ENCODE measurements around the gene HDAC5.
"Not testable (repeated sequence)": the region's sequence is repeated elsewhere in the genome, so short reads cannot be mapped to it uniquely, and the experiment has no call there.

HDAC5 gene

GRCh38 chr17:44123356-44124117 is at the start of gene HDAC5:
Gene HDAC5, minus strand, starts transcription at chr17:44123641. Its CDS starts 6,126 bp downstream, at chr17:44117515.
- peak; percentile 96 for DNase-seq

- no peak for DNase-seq
Observed at GRCh38 chr17:44171931-44172455, 48.6 kb upstream of the HDAC5 start.

- DNase-seq: no peak
Observed at GRCh38 chr17:44170499-44171201, 47.2 kb upstream of the HDAC5 start, which contains the start of gene ASB16. Gene ASB16, plus strand, starts transcription at chr17:44170704. Its CDS starts 86 bp downstream, at chr17:44170790.

- no peak for DNase-seq
Observed at GRCh38 chr17:44170135-44170498, 46.7 kb upstream of the HDAC5 start.

GRCh38 chr17:44167181-44167861 is 43.9 kb upstream of the HDAC5 start:
- no peak for DNase-seq

GRCh38 chr17:44164476-44164875 is 41.0 kb upstream of the HDAC5 start:
- no peak for DNase-seq

GRCh38 chr17:44159519-44160210 is 36.2 kb upstream of the HDAC5 start:
- peak; percentile 60 for DNase-seq

GRCh38 chr17:44155488-44155887 is 32.0 kb upstream of the HDAC5 start:
- DNase-seq: no peak

- DNase-seq: no peak
Observed at GRCh38 chr17:44152875-44153274, 29.4 kb upstream of the HDAC5 start.

GRCh38 chr17:44149750-44150329 is 26.4 kb upstream of the HDAC5 start:
- no peak for DNase-seq

GRCh38 chr17:44149066-44149465 is 25.6 kb upstream of the HDAC5 start:
- not testable (repeated sequence) for DNase-seq

GRCh38 chr17:44147812-44148211 is 24.4 kb upstream of the HDAC5 start:
- DNase-seq: no peak

- no peak for DNase-seq
Observed at GRCh38 chr17:44146375-44147346, 23.2 kb upstream of the HDAC5 start.

- DNase-seq: no peak
Observed at GRCh38 chr17:44144966-44145739, 21.7 kb upstream of the HDAC5 start.

- not testable (repeated sequence) for DNase-seq
Observed at GRCh38 chr17:44143921-44144320, 20.5 kb upstream of the HDAC5 start.

- no peak for DNase-seq
Observed at GRCh38 chr17:44137891-44138709, 14.7 kb upstream of the HDAC5 start.

- no peak for DNase-seq
Observed at GRCh38 chr17:44134752-44135568, 11.5 kb upstream of the HDAC5 start.

GRCh38 chr17:44133918-44134476 is 10.6 kb upstream of the HDAC5 start:
- no peak for DNase-seq

All from CD4-positive, alpha-beta T cell treated with Interleukin-21 for 1 hour (primary cell).